Mesendoderm (in vitro differentiated cells): ENCODE measurements around the gene DLGAP4.
A peak's percentile ranks its signal among the peaks of the same experiment; 100 is the strongest.

ENCODE experiments used
- DNase-seq: peaks from one replicate; pipeline ENCODE4 v3.0.0; 2013
- H2AK5ac ChIP-seq: 2 replicates; pipeline ENCODE4 v1.6.1; 2013; ENCODE audit warnings: low read length, inconsistent platforms
- H2BK120ac ChIP-seq: 2 replicates; pipeline ENCODE4 v1.6.1; 2013; ENCODE audit warnings: low read depth, mild to moderate bottlenecking, low read length, moderate library complexity, mixed read lengths
- H2BK15ac ChIP-seq: replicated peaks from 2 replicates; pipeline ENCODE4 v1.6.1; 2013; ENCODE audit warnings: low read depth, mild to moderate bottlenecking, moderate library complexity
- H2BK5ac ChIP-seq: 2 replicates; pipeline ENCODE4 v1.6.1; 2013; ENCODE audit warnings: low read length, inconsistent platforms
- H3K18ac ChIP-seq: 2 replicates; pipeline ENCODE4 v1.6.1; 2013; ENCODE audit warnings: mild to moderate bottlenecking, low read length, mixed read lengths
- H3K23ac ChIP-seq: one replicate; pipeline ENCODE4 v1.6.1; 2013; ENCODE audit warnings: low read length
- H3K27ac ChIP-seq: 2 replicates; pipeline ENCODE4 v1.5.1; 2013; ENCODE audit warnings: low read depth, mild to moderate bottlenecking, inconsistent platforms, low read length, moderate library complexity
- H3K27me3 ChIP-seq: 2 replicates; pipeline ENCODE4 v1.6.1; 2013; ENCODE audit warnings: low read length, control low read depth, mild to moderate bottlenecking, inconsistent platforms; ENCODE audit not compliant: insufficient read depth, poor library complexity
- H3K36me3 ChIP-seq: 2 replicates; pipeline ENCODE4 v1.6.1; 2013; ENCODE audit warnings: low read length, inconsistent platforms; ENCODE audit not compliant: control insufficient read depth, insufficient read depth
- H3K4ac ChIP-seq: one replicate; pipeline ENCODE4 v1.6.1; 2013; ENCODE audit warnings: low read depth, mild to moderate bottlenecking, low read length, moderate library complexity
- H3K4me1 ChIP-seq: 2 replicates; pipeline ENCODE4 v1.6.1; 2013; ENCODE audit warnings: low read depth, low read length, inconsistent platforms; ENCODE audit not compliant: control insufficient read depth
- H3K4me2 ChIP-seq: 2 replicates; pipeline ENCODE4 v1.6.1; 2013; ENCODE audit warnings: low read length
- H3K4me3 ChIP-seq: 2 replicates; pipeline ENCODE4 v1.5.1; 2013; ENCODE audit warnings: mild to moderate bottlenecking, low read length
- H3K56ac ChIP-seq: one replicate; pipeline ENCODE4 v1.6.1; 2013; ENCODE audit warnings: low read length
- H3K79me1 ChIP-seq: 2 replicates; pipeline ENCODE4 v1.6.1; 2013; ENCODE audit warnings: low read length, inconsistent platforms
- H3K79me2 ChIP-seq: 2 replicates; pipeline ENCODE4 v1.6.1; 2013; ENCODE audit warnings: mild to moderate bottlenecking, low read length; ENCODE audit not compliant: control insufficient read depth, insufficient read depth
- H3K9ac ChIP-seq: 2 replicates; pipeline ENCODE4 v1.6.1; 2013; ENCODE audit warnings: low read length, inconsistent platforms
- H4K5ac ChIP-seq: one replicate; pipeline ENCODE4 v1.6.1; 2013; ENCODE audit warnings: low read length
- H4K8ac ChIP-seq: one replicate; pipeline ENCODE4 v1.6.1; 2013; ENCODE audit warnings: low read depth, mild to moderate bottlenecking, control low read depth, low read length, moderate library complexity
- WGBS: extraction: QIAGEN DNeasy Blood & Tissue Kit; methylation state at CpG from one replicate; pipeline ENCODE4 v1.1.7; 2013; ENCODE audit warnings: low lambda C conversion rate, missing lambda C conversion rate; ENCODE audit not compliant: insufficient coverage; ENCODE audit errors: extremely low coverage; 5-methylcytosine and 5-hydroxymethylcytosine counted together

Gene DLGAP4

GRCh38 chr20:36269507-36269906 is 36.6 kb upstream of the DLGAP4 start:
- Histone ChIP-seq H2BK120ac (no peak overlapping the region), H3K18ac (no peak overlapping the region), H3K4me2 (no peak overlapping the region), H3K79me1 (no peaks in the 10 kb centered on the region), H3K56ac (no peak overlapping the region), H3K9ac (no peak overlapping the region), H3K4me3 (no peak overlapping the region), H3K23ac (no peak overlapping the region), H2AK5ac (no peak overlapping the region), H3K79me2 (no peaks in the 10 kb centered on the region), H4K8ac (no peak overlapping the region), H2BK15ac (no peak overlapping the region), H3K27me3 (no peaks in the 10 kb centered on the region), H4K5ac (no peak overlapping the region), H2BK5ac (no peak overlapping the region), H3K36me3 (no peaks in the 10 kb centered on the region), H3K4ac (no peak overlapping the region), H3K4me1 (no peaks in the 10 kb centered on the region), H3K27ac (no peak overlapping the region)
- no CpG with 5 or more reads among the region's 2 CpGs for WGBS
- DNase-seq, result no peak

GRCh38 chr20:36270744-36271638 is 35.1 kb upstream of the DLGAP4 start:
- Histone ChIP-seq H4K5ac (no peak overlapping the region), H3K36me3 (no peaks in the 10 kb centered on the region), H3K4ac (no peak overlapping the region), H3K18ac (no peak overlapping the region), H3K9ac (no peak overlapping the region), H2BK120ac (no peak overlapping the region), H3K79me2 (no peaks in the 10 kb centered on the region), H2AK5ac (no peak overlapping the region), H2BK15ac (no peak overlapping the region), H3K27me3 (no peaks in the 10 kb centered on the region), H3K79me1 (no peaks in the 10 kb centered on the region), H3K4me3 (no peak overlapping the region), H3K4me2 (no peak overlapping the region), H3K4me1 (no peaks in the 10 kb centered on the region), H3K56ac (peak overlapping the region; percentile 29), H4K8ac (no peak overlapping the region), H3K27ac (no peak overlapping the region), H3K23ac (no peak overlapping the region), H2BK5ac (no peak overlapping the region)
- peak; percentile 45 for DNase-seq
- WGBS, result no CpG with 5 or more reads among the region's 20 CpGs

- no peak overlapping the region for H2BK120ac ChIP-seq
- H2AK5ac ChIP-seq, result no peak overlapping the region
- H3K36me3 ChIP-seq, result no peaks in the 10 kb centered on the region
- no peak overlapping the region for H2BK5ac ChIP-seq
- no peak for DNase-seq
- no peak overlapping the region for H3K56ac ChIP-seq
- H3K18ac ChIP-seq, result no peak overlapping the region
- H2BK15ac ChIP-seq, result no peak overlapping the region
- no peak overlapping the region for H3K4ac ChIP-seq
- no peak overlapping the region for H3K27ac ChIP-seq
- H3K9ac ChIP-seq, result no peak overlapping the region
- H3K4me1 ChIP-seq, result no peaks in the 10 kb centered on the region
- no peak overlapping the region for H3K4me2 ChIP-seq
- H3K4me3 ChIP-seq, result no peak overlapping the region
- H3K27me3 ChIP-seq, result no peaks in the 10 kb centered on the region
- no peak overlapping the region for H4K8ac ChIP-seq
- no peak overlapping the region for H4K5ac ChIP-seq
- no peaks in the 10 kb centered on the region for H3K79me2 ChIP-seq
- H3K23ac ChIP-seq, result no peak overlapping the region
- no CpG with 5 or more reads among the region's 21 CpGs for WGBS
- H3K79me1 ChIP-seq, result no peaks in the 10 kb centered on the region
Observed at GRCh38 chr20:36271639-36272546, 34.2 kb upstream of the DLGAP4 start.

GRCh38 chr20:36272547-36273220 is 33.5 kb upstream of the DLGAP4 start:
- Histone ChIP-seq H3K79me1 (no peaks in the 10 kb centered on the region), H3K36me3 (no peaks in the 10 kb centered on the region), H3K4ac (no peak overlapping the region), H4K5ac (no peak overlapping the region), H3K4me2 (no peak overlapping the region), H3K18ac (no peak overlapping the region), H3K27ac (no peak overlapping the region), H2BK5ac (no peak overlapping the region), H2AK5ac (no peak overlapping the region), H2BK120ac (no peak overlapping the region), H3K79me2 (no peaks in the 10 kb centered on the region), H3K23ac (no peak overlapping the region), H3K27me3 (no peaks in the 10 kb centered on the region), H3K9ac (no peak overlapping the region), H4K8ac (no peak overlapping the region), H2BK15ac (no peak overlapping the region), H3K4me3 (no peak overlapping the region), H3K4me1 (no peaks in the 10 kb centered on the region), H3K56ac (no peak overlapping the region)
- WGBS, result no CpG with 5 or more reads among the region's 12 CpGs
- no peak for DNase-seq

GRCh38 chr20:36273414-36274180 is 32.5 kb upstream of the DLGAP4 start:
- no peak overlapping the region for H2AK5ac ChIP-seq
- no peaks in the 10 kb centered on the region for H3K79me1 ChIP-seq
- no CpG with 5 or more reads among the region's 12 CpGs for WGBS
- H3K4me1 ChIP-seq, result no peaks in the 10 kb centered on the region
- H3K27me3 ChIP-seq, result no peaks in the 10 kb centered on the region
- no peak overlapping the region for H2BK15ac ChIP-seq
- no peak overlapping the region for H3K9ac ChIP-seq
- H3K4me2 ChIP-seq, result no peak overlapping the region
- H2BK5ac ChIP-seq, result no peak overlapping the region
- H3K56ac ChIP-seq, result no peak overlapping the region
- DNase-seq, result peak; percentile 41
- H3K36me3 ChIP-seq, result no peaks in the 10 kb centered on the region
- no peak overlapping the region for H4K5ac ChIP-seq
- H3K4ac ChIP-seq, result no peak overlapping the region
- H3K4me3 ChIP-seq, result no peak overlapping the region
- no peak overlapping the region for H3K18ac ChIP-seq
- H3K23ac ChIP-seq, result no peak overlapping the region
- H4K8ac ChIP-seq, result no peak overlapping the region
- no peaks in the 10 kb centered on the region for H3K79me2 ChIP-seq
- H2BK120ac ChIP-seq, result no peak overlapping the region
- H3K27ac ChIP-seq, result no peak overlapping the region
